GM10266 (cell line): Measurements from ENCODE around the gene GPC6.

Experiments used
- DNase-seq: peaks from one replicate; pipeline ENCODE4 v3.0.0; 2012; ENCODE audit errors: extremely low spot score
- TF ChIP-seq, protein P1 (sequence below): IDR thresholded peaks from 2 replicates; pipeline ENCODE4 v1.5.1; 2012; ENCODE audit warnings: mild to moderate bottlenecking, low read depth; ENCODE audit not compliant: control insufficient read depth, insufficient read depth; ENCODE audit errors: missing control alignments

GPC6 gene

DNA sequence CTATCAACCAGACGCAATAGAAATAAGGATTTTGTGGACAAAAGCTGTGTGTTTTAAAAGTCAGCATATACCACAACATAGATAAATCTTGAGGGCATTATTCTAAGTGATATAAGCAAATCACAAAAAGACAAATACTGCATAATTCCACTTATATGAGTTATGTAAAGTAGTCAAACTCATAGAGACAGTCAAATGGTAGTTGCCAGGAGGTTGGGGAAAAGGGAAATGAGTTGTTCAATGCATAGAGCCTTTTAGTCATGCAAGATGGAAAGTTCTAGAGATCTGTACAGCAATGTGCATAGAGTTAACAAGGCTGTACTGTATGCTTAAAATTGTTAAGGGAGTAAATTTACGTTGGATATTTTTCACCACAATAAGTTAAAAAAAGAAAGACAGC lies 1008.1 kb downstream of the GPC6 start:
- DNase-seq: no peak
- TF ChIP-seq, protein P1, sequence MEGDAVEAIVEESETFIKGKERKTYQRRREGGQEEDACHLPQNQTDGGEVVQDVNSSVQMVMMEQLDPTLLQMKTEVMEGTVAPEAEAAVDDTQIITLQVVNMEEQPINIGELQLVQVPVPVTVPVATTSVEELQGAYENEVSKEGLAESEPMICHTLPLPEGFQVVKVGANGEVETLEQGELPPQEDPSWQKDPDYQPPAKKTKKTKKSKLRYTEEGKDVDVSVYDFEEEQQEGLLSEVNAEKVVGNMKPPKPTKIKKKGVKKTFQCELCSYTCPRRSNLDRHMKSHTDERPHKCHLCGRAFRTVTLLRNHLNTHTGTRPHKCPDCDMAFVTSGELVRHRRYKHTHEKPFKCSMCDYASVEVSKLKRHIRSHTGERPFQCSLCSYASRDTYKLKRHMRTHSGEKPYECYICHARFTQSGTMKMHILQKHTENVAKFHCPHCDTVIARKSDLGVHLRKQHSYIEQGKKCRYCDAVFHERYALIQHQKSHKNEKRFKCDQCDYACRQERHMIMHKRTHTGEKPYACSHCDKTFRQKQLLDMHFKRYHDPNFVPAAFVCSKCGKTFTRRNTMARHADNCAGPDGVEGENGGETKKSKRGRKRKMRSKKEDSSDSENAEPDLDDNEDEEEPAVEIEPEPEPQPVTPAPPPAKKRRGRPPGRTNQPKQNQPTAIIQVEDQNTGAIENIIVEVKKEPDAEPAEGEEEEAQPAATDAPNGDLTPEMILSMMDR: no peak

DNA sequence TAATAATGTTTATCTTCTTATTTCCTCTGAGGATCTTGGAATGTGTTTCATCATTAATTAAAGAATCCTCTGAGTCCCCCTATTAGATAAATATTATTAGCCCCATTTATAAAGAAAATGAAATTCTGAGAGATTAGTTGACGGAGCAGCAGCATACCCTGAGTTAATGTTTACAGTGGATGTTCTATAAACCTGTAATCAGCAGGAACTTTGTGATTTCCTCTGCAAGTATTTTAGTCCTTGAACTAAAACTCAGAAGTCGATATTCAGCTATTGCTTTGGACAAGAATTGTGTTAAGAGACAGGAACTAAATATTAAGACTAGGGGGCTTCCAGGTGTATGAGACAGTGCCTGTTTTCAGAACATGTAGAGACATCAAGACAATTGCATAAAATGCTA lies 1009.5 kb downstream of the GPC6 start:
- TF ChIP-seq, protein P1: no peak
- DNase-seq: no peak

DNA sequence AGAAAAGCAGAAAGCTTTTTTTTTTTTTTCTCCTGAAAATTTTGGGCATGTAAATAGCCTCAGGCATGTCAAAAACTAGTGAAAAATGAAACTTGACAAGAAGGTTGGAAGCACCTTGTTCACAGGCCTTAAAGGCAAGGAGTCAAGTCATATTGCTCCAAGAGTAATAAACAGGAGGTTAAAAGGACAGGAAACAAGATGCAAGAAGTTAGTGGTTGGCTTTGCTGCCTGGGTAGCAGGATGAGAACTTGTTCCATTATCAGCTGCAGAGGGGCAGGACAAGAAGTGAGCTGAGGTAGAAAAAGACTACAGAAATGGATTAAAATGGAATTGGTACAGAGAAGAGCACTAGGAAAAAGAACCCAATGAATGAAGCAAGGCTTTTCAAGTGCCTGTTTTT lies 1010.3 kb downstream of the GPC6 start:
- TF ChIP-seq, protein P1: no peak
- DNase-seq: no peak

DNA sequence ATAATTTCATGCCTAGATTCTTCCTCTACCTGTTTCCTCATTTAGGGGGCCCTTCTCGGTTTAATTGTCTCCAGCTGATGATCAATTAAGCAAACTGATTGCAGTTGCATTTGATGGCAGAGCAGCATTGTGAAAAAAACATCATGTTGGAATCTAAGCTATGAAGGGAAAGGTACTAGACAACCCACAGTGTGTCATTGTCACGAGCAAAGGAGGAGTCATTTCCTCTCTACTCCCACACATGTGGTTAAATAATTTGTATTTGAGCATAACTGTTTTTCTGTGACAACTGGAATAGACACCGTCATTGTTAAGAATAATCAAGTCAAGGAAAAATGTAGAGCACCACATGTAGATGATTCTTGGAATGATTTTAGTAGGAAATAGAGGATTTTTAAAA lies 1012.5 kb downstream of the GPC6 start:
- TF ChIP-seq, protein P1: no peak
- no peak for DNase-seq

DNA sequence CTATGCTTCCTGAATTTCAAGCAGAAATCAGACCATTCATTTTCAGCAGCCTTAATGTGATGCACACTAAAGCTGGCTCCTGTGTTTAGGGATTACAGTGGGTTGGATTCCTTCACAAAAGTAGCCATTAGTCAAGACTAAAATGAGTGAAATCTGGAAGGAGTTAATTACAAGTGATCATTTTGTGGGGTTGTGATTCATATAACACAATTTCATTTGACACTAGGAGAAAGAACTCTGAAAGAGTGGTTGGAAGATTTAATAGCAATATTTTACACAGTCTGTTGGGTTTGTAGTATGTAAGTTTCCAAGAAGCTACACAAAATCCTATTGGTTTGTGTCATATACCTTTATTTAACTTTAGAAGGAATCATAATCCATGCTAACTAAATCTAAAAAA lies 1015.9 kb downstream of the GPC6 start:
- TF ChIP-seq, protein P1: no peak

DNA sequence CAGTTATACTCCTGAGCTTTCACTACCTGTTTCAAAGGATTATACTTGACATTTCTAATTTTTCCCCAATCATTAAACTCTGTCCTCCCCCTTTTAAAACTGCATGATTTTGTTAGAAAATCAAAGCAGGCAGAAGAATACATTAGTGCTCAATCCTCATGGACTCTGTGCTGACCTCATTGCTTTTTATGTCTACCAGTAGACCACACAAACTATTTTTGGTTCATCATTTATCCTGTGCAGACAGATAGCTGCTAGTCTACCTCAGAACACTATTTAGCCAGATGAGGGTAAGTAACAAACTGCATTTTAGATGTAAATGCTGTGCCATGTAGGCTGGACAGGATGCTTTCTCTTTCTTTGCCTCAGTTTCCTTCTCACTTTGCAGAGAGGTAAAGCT lies 1016.9 kb downstream of the GPC6 start:
- no peak for DNase-seq

More for the DNA sequence above, 1015.9 kb downstream of the GPC6 start:
- DNase-seq: no peak

DNA sequence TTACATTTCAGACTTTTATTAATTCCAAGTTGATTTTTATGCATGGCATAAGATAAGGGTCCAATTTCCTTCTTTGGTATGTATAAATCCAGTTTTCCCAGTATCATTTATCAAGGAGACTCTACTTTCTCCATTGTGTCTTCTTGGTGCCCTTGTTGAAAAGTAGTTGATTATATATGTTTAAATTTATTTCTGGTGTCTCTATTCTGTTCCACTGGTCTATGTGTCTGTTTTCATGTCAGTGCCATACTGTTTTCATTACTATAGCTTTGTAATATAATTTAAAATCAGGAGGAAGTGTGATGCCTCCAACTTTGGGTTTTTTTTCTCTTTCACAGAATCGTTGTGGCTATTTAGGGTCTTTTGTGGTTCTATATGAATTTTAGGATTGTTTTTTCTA lies 1019.9 kb downstream of the GPC6 start:
- TF ChIP-seq, protein P1: no peak
- no peak for DNase-seq

More for the DNA sequence above, 1016.9 kb downstream of the GPC6 start:
- TF ChIP-seq, protein P1: no peak

DNA sequence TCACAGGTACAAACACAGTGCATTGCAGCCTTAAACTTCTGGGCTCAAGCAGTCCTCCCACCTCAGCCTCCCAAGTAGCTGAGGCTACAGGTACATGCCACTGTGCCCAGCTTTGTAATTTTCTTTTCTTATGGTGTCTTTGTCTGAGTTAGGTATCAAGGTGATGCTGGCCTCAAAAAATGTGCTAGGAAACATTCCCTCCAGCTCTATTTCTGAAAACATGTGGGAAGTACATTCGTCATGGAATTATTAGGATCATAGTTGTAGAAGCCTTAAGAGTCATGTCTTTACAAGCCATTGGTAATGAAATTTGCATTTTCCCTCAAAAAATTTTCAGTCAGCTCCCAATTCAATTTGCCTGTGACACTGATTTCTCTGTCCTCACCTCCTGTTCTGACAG lies 1021.3 kb downstream of the GPC6 start:
- DNase-seq: no peak
- TF ChIP-seq, protein P1: no peak
